Measurements from ENCODE around the gene FOXC2.

The FOXC2 gene

DNA sequence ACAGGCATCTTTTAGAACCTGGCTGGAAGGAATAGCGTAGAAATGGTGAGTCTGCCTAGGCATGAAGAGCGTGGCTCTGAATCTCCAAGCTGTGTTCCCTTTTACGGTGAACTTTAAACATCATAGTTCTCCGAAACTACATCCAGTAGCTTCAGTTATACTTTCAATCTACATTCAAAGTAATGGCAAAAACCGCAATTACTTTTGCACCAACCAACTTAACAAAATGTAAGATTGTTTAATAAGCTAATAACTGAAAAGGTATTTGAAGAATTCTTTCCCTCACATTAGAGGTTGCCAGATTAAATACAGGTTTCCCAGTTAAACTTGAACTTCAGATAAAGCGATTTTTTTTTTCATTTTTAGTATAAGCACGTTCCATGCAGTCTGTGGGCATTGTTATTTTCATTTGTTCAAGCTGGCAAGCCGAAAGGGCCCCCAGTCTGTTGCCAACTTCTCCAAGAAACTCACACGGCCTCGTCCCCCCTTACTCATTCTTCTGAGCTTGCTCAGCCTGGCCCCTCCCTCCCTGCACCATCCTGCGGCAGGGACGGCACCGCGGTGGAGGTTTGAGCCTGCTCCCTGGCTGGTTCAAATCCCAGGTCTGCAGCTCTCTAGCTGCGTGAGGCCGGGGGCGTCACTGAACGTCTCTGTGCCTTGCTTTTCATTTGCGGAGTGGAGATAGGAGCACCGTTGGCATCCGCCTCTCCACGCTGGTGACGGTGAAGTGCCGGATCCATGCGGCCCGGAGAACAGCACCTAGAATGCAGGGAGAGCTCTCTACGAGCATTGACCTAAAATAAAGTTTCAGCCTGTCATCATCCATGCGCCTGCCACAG lies 8.1 kb upstream of the FOXC2 start:
- no peak for DNase-seq

GRCh38 chr16:86559802-86560305 lies 6.8 kb upstream of the FOXC2 start:
- DNase-seq: no peak

- DNase-seq: no peak
These were observed 4.3 kb upstream of the FOXC2 start for GRCh38 chr16:86562356-86562755.

DNA sequence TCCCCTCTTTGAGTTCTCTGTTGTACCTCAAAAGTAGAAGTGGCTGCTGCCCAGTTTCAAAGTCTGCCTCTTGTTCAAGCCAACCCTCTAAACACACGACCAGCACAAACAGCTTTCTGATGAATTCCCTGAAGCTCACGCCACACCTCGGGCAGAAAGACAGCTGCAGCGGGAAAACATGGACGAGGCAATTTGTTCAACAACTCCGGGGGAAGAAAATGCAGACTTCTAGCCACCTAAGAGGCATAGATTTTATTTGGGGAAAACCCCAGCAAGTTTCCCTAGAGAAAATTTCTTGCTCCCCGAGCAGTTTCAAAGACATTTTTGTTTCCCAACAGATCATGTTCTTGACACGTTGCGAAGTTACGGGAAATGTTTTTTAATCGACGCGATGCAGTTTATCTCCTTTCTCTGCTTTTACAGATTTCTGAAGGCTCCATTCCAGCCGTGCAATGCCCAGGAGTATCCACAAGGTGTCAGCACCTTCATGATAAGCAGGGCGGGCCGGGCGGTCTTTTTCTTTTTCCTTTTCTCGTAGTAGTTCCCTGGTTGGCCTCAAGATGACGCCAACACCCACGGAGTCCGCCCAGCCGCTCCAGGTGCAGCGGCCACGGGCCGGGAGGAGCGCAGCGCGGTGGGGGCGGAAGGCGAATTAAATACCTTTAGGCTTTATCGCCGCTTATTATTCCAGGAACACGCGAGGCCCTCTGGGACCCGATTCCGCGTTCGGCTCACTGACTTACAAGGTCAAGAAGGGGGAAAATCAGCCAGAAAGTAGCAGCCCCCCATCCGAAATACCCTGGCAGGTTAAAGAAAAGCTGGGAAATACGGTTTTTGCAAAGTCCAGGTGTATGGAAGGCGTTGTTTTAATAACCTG lies 2.9 kb upstream of the FOXC2 start:
- DNase-seq: peak; percentile 96

DNA sequence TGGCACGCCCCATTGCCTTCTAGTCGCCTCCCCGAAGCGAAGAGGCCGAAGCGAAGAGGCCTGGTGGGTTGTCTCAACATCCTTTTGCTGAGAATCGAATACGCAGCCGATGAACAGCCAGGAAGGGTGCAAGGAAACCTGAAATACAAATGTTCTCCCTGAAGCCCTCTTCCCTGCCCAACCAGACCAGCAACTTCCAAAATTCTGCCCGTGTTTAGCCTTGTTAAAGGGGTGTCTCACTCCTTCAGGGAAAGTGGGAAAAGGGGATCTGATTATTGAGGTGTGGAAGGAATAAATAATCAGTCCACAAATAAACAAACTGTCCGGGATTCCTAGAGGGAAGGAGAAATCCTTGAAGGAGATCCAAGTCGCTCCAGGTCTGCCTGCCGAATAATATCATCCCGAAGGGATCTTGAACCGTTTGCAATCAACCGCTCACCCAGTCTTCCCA lies 1.4 kb upstream of the FOXC2 start:
- no peak for DNase-seq

DNA sequence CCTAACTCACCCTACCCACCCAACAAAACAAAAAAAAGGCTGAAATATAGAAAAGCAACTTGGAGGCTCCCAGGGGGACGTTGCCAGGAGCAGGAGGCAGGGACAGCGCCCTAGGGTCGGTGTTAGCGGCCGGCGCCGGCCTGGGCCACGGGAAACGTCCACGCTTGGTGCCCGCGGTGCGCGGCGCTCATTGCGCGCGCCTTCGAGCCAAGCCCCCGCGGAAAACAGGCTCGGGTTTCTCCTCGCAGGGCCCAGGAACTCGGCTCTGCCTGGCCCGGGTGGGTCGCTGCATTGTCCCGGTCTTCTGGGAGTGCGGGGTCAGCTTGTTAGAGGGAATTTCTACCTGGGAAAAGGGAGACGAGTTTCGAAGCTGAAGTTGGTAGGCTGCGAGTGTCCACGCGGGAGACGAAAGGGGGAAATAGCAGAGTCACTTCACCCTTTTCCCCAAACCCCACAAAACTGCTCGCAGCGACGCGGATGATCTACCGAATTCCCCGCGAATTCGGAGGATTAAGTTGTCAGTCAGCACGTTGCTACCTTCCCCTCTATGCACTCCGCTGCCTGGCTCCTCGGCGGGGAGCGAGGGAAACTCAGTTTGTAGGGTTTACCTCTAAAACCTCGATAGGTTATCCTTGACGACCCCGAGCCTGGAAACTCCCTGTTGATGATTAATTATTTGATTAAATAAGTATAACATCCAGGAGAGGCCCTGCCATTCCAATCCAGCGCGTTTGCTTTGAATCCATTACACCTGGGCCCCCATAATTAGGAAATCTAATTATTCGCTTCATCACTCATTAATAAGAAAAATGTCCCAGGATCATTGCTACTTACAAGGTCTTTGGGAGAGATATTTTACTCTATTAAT lies 751 bp upstream of the FOXC2 start:
- DNase-seq: no peak

DNA sequence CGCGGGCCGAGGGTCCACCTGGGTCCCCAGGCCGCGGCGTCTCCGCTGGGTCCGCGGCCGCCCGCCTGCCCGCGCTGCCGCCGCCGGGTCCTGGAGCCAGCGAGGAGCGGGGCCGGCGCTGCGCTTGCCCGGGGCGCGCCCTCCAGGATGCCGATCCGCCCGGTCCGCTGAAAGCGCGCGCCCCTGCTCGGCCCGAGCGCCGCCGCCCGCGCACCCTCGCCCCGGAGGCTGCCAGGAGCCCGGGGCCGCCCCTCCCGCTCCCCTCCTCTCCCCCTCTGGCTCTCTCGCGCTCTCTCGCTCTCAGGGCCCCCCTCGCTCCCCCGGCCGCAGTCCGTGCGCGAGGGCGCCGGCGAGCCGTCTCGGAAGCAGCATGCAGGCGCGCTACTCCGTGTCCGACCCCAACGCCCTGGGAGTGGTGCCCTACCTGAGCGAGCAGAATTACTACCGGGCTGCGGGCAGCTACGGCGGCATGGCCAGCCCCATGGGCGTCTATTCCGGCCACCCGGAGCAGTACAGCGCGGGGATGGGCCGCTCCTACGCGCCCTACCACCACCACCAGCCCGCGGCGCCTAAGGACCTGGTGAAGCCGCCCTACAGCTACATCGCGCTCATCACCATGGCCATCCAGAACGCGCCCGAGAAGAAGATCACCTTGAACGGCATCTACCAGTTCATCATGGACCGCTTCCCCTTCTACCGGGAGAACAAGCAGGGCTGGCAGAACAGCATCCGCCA lies 504 bp downstream of the FOXC2 start:
- DNase-seq: no peak

GRCh38 chr16:86567701-86568581 lies 1.3 kb downstream of the FOXC2 start:
- DNase-seq: no peak

DNA sequence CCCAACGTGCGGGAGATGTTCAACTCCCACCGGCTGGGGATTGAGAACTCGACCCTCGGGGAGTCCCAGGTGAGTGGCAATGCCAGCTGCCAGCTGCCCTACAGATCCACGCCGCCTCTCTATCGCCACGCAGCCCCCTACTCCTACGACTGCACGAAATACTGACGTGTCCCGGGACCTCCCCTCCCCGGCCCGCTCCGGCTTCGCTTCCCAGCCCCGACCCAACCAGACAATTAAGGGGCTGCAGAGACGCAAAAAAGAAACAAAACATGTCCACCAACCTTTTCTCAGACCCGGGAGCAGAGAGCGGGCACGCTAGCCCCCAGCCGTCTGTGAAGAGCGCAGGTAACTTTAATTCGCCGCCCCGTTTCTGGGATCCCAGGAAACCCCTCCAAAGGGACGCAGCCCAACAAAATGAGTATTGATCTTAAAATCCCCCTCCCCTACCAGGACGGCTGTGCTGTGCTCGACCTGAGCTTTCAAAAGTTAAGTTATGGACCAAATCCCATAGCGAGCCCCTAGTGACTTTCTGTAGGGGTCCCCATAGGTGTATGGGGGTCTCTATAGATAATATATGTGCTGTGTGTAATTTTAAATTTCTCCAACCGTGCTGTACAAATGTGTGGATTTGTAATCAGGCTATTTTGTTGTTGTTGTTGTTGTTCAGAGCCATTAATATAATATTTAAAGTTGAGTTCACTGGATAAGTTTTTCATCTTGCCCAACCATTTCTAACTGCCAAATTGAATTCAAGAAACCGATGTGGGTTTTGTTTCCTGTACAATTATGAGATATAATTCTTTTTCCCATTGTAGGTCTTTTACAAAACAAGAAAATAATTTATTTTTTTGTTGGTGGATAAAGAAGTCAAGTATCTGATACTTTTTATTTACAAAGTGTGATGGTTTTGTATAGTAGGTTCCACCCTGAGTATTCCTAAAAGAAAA lies 2.3 kb downstream of the FOXC2 start:
- DNase-seq: no peak

- DNase-seq: no peak
These were observed 3.2 kb downstream of the FOXC2 start for GRCh38 chr16:86569701-86570447.

- DNase-seq: no peak
These were observed 4.2 kb downstream of the FOXC2 start for GRCh38 chr16:86570558-86571529.

DNA sequence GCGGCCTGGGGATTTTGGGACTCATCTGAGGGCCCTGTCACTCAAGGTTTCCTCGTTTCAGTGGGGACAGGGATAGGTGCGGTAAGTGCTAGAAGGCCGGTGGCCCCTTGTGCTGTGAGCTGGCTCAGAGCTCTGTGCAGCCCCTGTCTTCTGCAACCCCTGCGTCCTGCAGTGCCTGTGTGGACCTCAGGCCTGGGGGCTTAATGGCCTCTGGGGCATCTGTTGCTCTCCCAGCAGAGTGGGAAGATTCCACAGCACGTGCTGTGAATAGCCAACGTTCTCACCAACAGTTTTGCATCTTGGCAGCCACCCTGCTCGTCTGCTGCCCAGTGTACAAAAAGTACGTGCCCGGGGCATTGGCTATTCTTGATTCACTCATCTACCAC lies 4.9 kb downstream of the FOXC2 start:
- DNase-seq: no peak

DNA sequence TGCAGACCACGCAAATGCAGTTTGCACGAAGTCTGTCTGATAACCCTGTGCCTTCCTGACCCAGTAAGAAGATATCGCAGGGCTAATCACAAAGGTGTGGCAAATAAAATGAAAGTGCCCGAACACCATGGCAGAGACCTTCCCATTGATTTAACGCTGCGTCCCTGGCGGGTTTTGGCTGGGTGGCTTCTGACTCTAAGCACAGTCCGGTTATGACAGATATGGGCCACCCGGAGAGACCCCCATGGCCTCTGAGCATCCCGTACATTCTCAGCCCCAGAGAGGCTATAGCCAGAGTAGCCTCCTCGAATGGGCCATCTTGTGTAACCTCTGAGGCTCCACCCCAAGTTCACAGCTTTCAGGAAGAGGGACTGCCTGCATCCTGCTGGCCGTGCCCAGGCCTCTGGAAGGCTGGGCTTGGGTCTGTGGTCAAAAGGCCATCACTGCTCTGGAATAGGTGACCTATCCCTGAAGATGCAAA lies 5.5 kb downstream of the FOXC2 start:
- no peak for DNase-seq

DNA sequence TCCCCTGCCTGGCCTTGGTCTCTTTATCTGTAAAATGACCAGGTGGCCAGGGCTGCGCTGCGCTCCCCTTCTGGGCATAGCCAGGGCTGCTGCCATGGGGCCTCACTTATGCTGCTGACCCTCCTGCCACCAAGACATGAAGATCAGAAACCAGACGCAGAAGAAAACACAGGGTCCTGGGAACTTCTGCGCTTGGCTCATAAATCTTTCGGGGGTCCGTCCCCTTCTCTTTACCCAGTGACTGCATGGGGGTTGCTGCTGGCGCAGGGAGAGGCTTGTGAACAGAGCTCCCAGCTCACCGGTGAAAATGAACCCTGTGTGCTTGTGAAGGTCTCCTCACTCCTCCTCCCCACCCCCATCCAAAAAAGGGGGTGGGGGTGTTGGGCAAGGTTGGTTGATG lies 6.0 kb downstream of the FOXC2 start:
- no peak for DNase-seq

DNA sequence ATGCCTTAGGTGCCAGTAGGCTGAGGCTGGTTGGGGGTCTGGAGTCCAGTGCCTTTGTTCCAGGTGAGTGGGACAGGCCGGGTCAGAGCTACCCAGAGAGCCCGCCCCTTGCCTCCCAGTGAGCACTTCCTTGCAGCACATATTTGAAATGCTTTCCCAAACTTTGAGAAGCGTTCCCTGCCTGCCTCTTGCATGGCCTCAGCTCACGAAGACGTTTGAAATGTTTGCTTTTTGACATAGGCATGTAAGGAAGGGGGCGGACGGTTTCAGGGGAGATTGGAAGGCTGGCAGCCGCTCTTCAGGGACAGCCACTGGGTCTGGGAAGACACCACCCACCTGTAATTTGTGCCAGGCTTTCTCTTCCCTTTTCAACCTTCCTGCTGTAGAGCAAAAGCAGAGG lies 6.6 kb downstream of the FOXC2 start:
- DNase-seq: no peak

DNA sequence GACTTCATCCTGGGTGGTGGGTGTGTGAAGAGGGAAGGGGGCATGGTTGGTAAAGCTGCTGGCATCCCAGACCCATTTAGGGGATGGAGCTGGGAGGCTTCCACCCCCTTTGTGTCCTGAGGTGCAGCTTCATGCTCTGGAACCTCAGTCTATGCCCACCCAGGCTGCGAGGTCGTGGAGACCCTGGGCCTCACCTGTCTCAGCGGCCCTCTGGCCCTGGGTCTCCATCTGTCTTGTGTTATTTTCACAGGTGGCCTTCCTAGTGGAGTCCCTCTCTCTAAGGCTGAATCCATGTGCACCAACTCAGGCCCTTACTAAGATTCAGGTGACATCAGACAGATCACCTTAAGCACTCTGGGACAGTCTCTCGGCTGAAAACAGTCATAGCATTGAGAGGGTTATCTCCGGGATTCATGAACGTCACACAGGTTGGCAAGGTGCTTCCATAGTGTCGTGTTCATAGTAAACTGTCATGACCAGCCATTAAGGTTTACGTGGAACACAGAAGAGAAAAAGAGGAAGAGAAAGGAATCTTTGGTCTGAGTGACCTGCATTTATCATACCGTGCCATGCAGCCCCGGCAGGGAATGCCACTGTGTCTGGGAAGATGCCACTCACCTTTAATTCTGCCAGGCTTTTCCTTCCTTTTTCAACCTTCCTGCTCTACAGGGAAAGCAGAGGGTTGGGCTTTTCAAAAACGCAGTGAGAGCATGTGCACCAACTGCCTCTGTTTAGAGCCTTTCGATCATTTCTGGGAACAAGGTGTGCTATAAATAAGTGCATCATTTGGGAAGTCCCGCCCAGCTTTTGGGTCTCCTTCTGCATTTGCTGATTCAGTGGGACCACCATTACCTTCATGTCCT lies 7.2 kb downstream of the FOXC2 start:
- DNase-seq: no peak

DNA sequence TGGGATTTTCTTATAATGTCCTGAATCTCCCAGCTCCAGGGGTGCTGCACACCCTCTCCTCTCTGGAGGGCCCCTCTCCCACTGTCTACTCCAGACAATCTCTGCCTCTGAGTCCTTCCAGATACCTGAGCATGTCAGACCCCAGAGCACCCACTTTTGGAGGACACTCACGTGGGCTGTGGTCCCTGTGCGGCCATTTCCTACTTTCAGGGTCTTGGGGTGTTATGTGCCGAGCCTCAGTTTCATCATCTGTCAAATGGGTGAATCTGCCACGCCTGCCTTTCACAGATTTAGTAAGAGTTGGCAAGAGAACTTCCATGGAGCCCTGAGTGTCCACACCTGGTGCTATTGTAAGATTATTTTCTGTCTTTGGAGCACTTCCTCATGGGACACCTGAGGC lies 8.0 kb downstream of the FOXC2 start:
- DNase-seq: no peak
